Measurements from ENCODE around the gene F11.

- TF ChIP-seq CTCF (IDR thresholded peaks at IDR 0.05; ENCODE audit: low read depth, low read length) = no peak
- TF ChIP-seq EZH2phosphoT487 (IDR thresholded peaks at IDR 0.05; ENCODE audit: low read depth) = no peak
Observed at GRCh38 chr4:186283311-186283710, 17.3 kb downstream of the F11 start.

All from OCI-LY3 (cell line).